ENCODE measurements around the gene FBXL7. TPM values are rescaled to one million over a fixed set of nuclear protein-coding genes. Genes with fewer than 3 reads are reported as not detected.

Gene FBXL7
- total and polyA plus RNA-seq, 2 donors (not counting 1 experiment from before 2014, with no cell fraction given), result 6.4 to 12.9 TPM

DNA sequence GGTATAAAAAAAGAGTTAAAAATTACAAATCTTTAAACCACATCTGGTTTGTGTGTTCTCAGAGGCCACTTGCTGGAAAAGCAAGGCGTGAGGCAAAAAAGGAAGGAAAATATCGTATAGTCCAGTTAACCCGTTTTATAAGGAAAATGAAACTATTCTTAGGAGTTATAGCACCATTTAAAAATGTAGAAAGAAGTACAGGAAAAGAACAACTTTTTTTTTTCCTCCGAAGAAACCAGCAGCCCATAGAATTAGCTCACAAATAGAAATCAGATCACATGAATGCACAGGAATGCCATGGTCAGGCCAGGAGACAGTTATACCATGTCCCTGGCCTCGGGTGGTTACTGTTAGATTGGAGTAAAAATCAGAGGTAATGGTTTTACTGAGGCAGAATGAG is 241.6 kb downstream of the FBXL7 start:
- H3K27ac ChIP-seq (ENCODE audit: insufficient read depth, low read length), result no peak overlapping the region
- no peak overlapping the region for H2AFZ ChIP-seq (ENCODE audit: low read length)
- H3K4me1 ChIP-seq (ENCODE audit: control insufficient read depth, extremely low read depth, insufficient read depth, low read length), result no peaks in the 10 kb centered on the region
- no peak overlapping the region for H3K4me2 ChIP-seq (ENCODE audit: extremely low read depth, insufficient read depth, low read length)
- no peaks in the 10 kb centered on the region for H3K9me3 ChIP-seq (ENCODE audit: control insufficient read depth, insufficient read depth, low read depth, low read length)
- no peaks in the 10 kb centered on the region for H3K27me3 ChIP-seq (ENCODE audit: control insufficient read depth, insufficient read depth, low read length)
- H4K20me1 ChIP-seq (ENCODE audit: control insufficient read depth, extremely low read depth, insufficient read depth, low read length), result no peaks in the 10 kb centered on the region
- no peak overlapping the region for H3K9ac ChIP-seq (ENCODE audit: insufficient read depth, low read length)
- no peak overlapping the region for H3K4me3 ChIP-seq (replicated peaks in 1 of 4; ENCODE audit: control extremely low read depth in 1 of 4, insufficient read depth in 1 of 4, low read depth in 3 of 4, low read length in 4 of 4)
- H3K79me2 ChIP-seq (ENCODE audit: control insufficient read depth, insufficient read depth, low read length), result no peaks in the 10 kb centered on the region
- TF ChIP-seq, protein P1, sequence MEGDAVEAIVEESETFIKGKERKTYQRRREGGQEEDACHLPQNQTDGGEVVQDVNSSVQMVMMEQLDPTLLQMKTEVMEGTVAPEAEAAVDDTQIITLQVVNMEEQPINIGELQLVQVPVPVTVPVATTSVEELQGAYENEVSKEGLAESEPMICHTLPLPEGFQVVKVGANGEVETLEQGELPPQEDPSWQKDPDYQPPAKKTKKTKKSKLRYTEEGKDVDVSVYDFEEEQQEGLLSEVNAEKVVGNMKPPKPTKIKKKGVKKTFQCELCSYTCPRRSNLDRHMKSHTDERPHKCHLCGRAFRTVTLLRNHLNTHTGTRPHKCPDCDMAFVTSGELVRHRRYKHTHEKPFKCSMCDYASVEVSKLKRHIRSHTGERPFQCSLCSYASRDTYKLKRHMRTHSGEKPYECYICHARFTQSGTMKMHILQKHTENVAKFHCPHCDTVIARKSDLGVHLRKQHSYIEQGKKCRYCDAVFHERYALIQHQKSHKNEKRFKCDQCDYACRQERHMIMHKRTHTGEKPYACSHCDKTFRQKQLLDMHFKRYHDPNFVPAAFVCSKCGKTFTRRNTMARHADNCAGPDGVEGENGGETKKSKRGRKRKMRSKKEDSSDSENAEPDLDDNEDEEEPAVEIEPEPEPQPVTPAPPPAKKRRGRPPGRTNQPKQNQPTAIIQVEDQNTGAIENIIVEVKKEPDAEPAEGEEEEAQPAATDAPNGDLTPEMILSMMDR (conservative IDR thresholded peaks at IDR 0.05 in 1 of 2, IDR thresholded peaks at IDR 0.05 in 1 of 2; ENCODE audit: low read depth in 1 of 2, low read length in 2 of 2), result no peak
- TF ChIP-seq EZH2 (IDR thresholded peaks at IDR 0.05; ENCODE audit: low read length, missing control alignments), result no peak
- DNase-seq (ENCODE audit: low read depth in 2 of 2), result peak in 1 of 2 donors; percentile 17
- no peaks in the 10 kb centered on the region for H3K36me3 ChIP-seq (ENCODE audit: control insufficient read depth, insufficient read depth, low read length)

DNA sequence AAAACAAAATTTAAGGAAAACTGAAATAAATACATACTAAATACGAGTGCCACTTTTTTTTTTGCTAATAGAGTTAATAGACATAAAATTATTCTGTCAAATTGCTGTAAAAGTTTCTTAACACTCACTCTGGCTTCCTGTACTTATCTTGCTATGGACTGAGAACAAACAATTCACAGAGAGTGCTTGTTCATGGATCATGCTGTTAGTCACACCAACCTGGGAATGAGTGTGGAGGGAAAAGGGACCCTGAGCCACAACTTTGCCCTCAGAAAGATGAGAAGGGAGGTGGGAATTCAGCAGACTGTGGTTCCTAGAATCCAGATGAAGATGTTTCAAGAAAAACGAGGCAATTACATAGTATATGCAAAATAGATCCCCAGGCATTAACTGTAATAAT is 246.9 kb downstream of the FBXL7 start:
- no peak overlapping the region for H3K27ac ChIP-seq (ENCODE audit: insufficient read depth, low read length)
- no peak overlapping the region for H3K4me3 ChIP-seq (replicated peaks in 1 of 4; ENCODE audit: control extremely low read depth in 1 of 4, insufficient read depth in 1 of 4, low read depth in 3 of 4, low read length in 4 of 4)
- H2AFZ ChIP-seq (ENCODE audit: low read length), result no peak overlapping the region
- DNase-seq (ENCODE audit: low read depth in 2 of 2), result peak in 1 of 2 donors; percentile 28
- H3K27me3 ChIP-seq (ENCODE audit: control insufficient read depth, insufficient read depth, low read length), result no peaks in the 10 kb centered on the region
- H3K9ac ChIP-seq (ENCODE audit: insufficient read depth, low read length), result no peak overlapping the region
- H3K4me2 ChIP-seq (ENCODE audit: extremely low read depth, insufficient read depth, low read length), result no peak overlapping the region
- no peaks in the 10 kb centered on the region for H3K9me3 ChIP-seq (ENCODE audit: control insufficient read depth, insufficient read depth, low read depth, low read length)
- no peaks in the 10 kb centered on the region for H3K4me1 ChIP-seq (ENCODE audit: control insufficient read depth, extremely low read depth, insufficient read depth, low read length)
- H4K20me1 ChIP-seq (ENCODE audit: control insufficient read depth, extremely low read depth, insufficient read depth, low read length), result no peaks in the 10 kb centered on the region
- H3K79me2 ChIP-seq (ENCODE audit: control insufficient read depth, insufficient read depth, low read length), result no peaks in the 10 kb centered on the region
- TF ChIP-seq EZH2 (IDR thresholded peaks at IDR 0.05; ENCODE audit: low read length, missing control alignments), result no peak
- TF ChIP-seq, protein P1 (conservative IDR thresholded peaks at IDR 0.05 in 1 of 2, IDR thresholded peaks at IDR 0.05 in 1 of 2; ENCODE audit: low read depth in 1 of 2, low read length in 2 of 2), result no peak
- H3K36me3 ChIP-seq (ENCODE audit: control insufficient read depth, insufficient read depth, low read length), result no peaks in the 10 kb centered on the region

- H3K9ac ChIP-seq (ENCODE audit: insufficient read depth, low read length), result no peak overlapping the region
- no peaks in the 10 kb centered on the region for H3K9me3 ChIP-seq (ENCODE audit: control insufficient read depth, insufficient read depth, low read depth, low read length)
- TF ChIP-seq EZH2 (IDR thresholded peaks at IDR 0.05; ENCODE audit: low read length, missing control alignments), result no peak
- no peak for DNase-seq (ENCODE audit: low read depth in 2 of 2)
- peaks cover 1% of the 10 kb centered on the region for H3K79me2 ChIP-seq (ENCODE audit: control insufficient read depth, insufficient read depth, low read length)
- H3K4me3 ChIP-seq (replicated peaks in 1 of 4; ENCODE audit: control extremely low read depth in 1 of 4, insufficient read depth in 1 of 4, low read depth in 3 of 4, low read length in 4 of 4), result no peak overlapping the region
- no peak overlapping the region for H3K4me2 ChIP-seq (ENCODE audit: extremely low read depth, insufficient read depth, low read length)
- H3K4me1 ChIP-seq (ENCODE audit: control insufficient read depth, extremely low read depth, insufficient read depth, low read length), result no peaks in the 10 kb centered on the region
- no peaks in the 10 kb centered on the region for H4K20me1 ChIP-seq (ENCODE audit: control insufficient read depth, extremely low read depth, insufficient read depth, low read length)
- no peaks in the 10 kb centered on the region for H3K27me3 ChIP-seq (ENCODE audit: control insufficient read depth, insufficient read depth, low read length)
- H3K27ac ChIP-seq (ENCODE audit: insufficient read depth, low read length), result no peak overlapping the region
- no peaks in the 10 kb centered on the region for H3K36me3 ChIP-seq (ENCODE audit: control insufficient read depth, insufficient read depth, low read length)
- no peak overlapping the region for H2AFZ ChIP-seq (ENCODE audit: low read length)
These were observed 248.3 kb downstream of the FBXL7 start for GRCh38 chr5:15748266-15748665.

Data from fibroblast of lung (primary cell).